Measurements from ENCODE around the gene AARSD1.
"Not testable (repeated sequence)": the region's sequence is repeated elsewhere in the genome, so short reads cannot be mapped to it uniquely, and the experiment has no call there.

Gene AARSD1

GRCh38 chr17:42964161-42964932 lies at the start of gene AARSD1:
AARSD1 (minus strand) TSS chr17:42964454; CDS start chr17:42964440, 14 bp downstream.
- peak; percentile 93 for DNase-seq

GRCh38 chr17:43013296-43013695 lies 49.0 kb upstream of the AARSD1 start:
- DNase-seq, result no peak

GRCh38 chr17:43011728-43012472 lies 47.6 kb upstream of the AARSD1 start:
- no peak for DNase-seq

GRCh38 chr17:43010667-43011308 lies 46.5 kb upstream of the AARSD1 start:
- DNase-seq, result no peak

- peak; percentile 89 for DNase-seq
Observed at GRCh38 chr17:43006639-43007551, 42.6 kb upstream of the AARSD1 start, which contains the start of gene IFI35. IFI35 (plus strand) TSS chr17:43006784; CDS start chr17:43006948, 164 bp downstream.

GRCh38 chr17:43003542-43004172 lies 39.4 kb upstream of the AARSD1 start:
- DNase-seq, result no peak

- DNase-seq, result not testable (repeated sequence)
Observed at GRCh38 chr17:43000894-43001293, 36.6 kb upstream of the AARSD1 start.

- no peak for DNase-seq
Observed at GRCh38 chr17:42999003-42999525, 34.8 kb upstream of the AARSD1 start.

GRCh38 chr17:42997984-42998938 lies 34.0 kb upstream of the AARSD1 start, which contains the start of gene RPL27:
RPL27 (plus strand) TSS chr17:42998419; CDS start chr17:42998751, 332 bp downstream.
- peak; percentile 99 for DNase-seq

- DNase-seq, result no peak
Observed at GRCh38 chr17:42997390-42997983, 33.2 kb upstream of the AARSD1 start.

- DNase-seq, result not testable (repeated sequence)
Observed at GRCh38 chr17:42993913-42994312, 29.7 kb upstream of the AARSD1 start.

- DNase-seq, result no peak
Observed at GRCh38 chr17:42992872-42993271, 28.6 kb upstream of the AARSD1 start.

- DNase-seq, result no peak
Observed at GRCh38 chr17:42991471-42991870, 27.2 kb upstream of the AARSD1 start.

GRCh38 chr17:42989726-42990652 lies 25.7 kb upstream of the AARSD1 start:
- DNase-seq, result no peak

- no peak for DNase-seq
Observed at GRCh38 chr17:42989141-42989540, 24.9 kb upstream of the AARSD1 start.

GRCh38 chr17:42985225-42985624 lies 21.0 kb upstream of the AARSD1 start:
- DNase-seq, result no peak

GRCh38 chr17:42982266-42982665 lies 18.0 kb upstream of the AARSD1 start:
- no peak for DNase-seq

GRCh38 chr17:42980766-42981397 lies 16.6 kb upstream of the AARSD1 start:
- peak; percentile 56 for DNase-seq
